Caki2 (cell line): ENCODE data around the gene ARL3. TPM values are rescaled to one million over a fixed set of nuclear protein-coding genes. Genes with fewer than 3 reads are reported as not detected.
A peak's percentile ranks its signal among the peaks of the same experiment; 100 is the strongest.

Source experiments
- DNase-seq: peaks from one replicate; pipeline ENCODE4 v3.0.0-alpha.2; 2015; ENCODE audit warnings: low read depth
- in situ Hi-C: cut with HindIII; loops from 2 replicates; pipeline ENCODE4 v1.10.0; 2016; ENCODE audit warnings: low sequenced_read_pairs, low pct_unique_long_range_greater_than_20kb, mixed read lengths
- total RNA-seq: library from RNA; depleted of rRNA; stranded (reverse); fragments of >200 nt; shearing (Covaris generic); gene quantifications from 2 replicates; pipeline ENCODE4 v1.2.3, GENCODE V29; 2014; ENCODE audit warnings: low replicate concordance

ARL3 gene
- total RNA-seq, 1 experiment from 2014 or later, result 14.3 TPM

- in situ Hi-C loops, result no loop called here
Measured at GRCh38 chr10:102648269-102648888, 65.8 kb downstream of the ARL3 start.

DNA sequence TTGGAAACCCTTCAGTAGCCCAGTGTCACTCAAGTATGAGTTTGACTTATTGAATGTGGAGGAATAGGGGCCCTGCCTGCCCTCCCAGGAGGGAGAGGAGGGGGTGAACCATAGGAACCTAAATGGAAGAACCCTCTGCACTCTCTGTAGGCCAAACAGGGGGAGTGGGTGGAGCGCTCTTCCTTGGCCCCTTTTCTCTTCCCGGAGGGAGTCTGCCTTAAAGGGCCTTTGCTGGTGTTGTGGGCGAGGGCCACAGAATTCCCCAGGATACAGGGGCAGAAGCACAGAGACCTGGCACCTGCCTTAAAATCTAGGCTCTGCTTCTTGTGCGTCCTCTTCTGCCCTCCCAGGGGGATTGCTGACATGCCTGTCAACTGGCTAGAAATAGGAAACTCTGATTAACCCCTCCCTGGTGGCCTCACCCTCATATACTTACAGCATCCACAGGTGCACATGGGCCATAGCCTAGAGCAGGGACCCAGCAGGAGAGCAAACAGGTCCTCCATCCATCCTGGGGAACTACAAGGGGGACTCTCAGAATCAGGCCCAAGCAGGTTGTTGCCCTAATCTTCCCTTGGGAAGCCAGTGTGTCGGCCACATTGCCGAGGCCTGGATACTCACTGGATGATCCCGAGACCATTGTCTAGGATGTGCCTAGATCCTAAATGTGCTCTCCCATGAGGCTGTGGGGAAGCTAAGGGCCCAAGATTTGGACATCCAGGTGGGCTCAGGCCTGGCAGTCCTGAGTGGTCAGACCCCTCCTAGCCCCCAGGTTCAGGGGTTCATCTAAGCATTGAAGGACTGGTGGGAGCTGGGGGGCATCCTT, 66.5 kb downstream of the ARL3 start:
- no peak for DNase-seq
- in situ Hi-C loops, result no loop called here

More at GRCh38 chr10:102648269-102648888, 65.8 kb downstream of the ARL3 start:
- DNase-seq, result no peak

DNA sequence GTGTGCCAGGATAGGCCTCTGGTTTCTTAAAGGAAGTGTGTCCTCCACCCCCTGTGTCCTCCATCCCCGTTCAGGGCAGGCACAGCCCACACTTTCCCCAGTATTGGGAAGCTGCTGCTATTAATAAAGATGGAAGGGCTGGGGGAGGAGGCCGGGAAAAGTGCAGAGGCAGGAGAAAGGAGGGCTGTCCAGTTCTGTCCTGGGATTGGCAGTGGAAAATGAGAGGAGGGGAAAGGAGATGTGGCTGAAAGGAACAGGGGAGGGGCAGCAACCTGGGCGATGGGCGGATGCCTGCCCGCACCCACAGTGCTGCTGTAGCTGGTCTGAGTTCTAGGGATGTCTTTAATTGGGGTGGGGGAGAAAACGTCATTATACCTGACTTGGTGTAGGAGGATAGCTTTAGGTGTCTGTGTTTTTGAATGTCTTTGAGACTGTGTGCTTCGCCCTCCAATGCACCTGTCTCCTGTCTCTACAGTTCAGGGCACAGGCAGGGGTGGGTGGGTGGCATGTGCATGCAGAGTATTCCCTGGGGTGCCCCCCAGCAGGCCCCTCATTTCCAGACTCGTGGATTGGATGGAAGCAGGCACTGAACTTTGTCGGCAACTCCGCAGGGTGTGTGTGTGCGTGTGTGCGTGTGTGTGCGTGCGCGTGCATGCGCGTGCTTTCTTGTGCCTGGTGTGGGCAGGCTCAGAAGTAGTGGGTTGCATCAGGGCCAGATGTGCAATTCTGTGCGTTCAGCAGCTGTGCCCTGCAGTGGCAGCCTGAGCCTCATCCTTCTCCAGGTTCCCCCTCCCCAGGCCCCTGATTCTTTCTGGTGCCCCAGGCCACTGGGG, 67.4 kb downstream of the ARL3 start:
- in situ Hi-C loops, result no loop called here

DNA sequence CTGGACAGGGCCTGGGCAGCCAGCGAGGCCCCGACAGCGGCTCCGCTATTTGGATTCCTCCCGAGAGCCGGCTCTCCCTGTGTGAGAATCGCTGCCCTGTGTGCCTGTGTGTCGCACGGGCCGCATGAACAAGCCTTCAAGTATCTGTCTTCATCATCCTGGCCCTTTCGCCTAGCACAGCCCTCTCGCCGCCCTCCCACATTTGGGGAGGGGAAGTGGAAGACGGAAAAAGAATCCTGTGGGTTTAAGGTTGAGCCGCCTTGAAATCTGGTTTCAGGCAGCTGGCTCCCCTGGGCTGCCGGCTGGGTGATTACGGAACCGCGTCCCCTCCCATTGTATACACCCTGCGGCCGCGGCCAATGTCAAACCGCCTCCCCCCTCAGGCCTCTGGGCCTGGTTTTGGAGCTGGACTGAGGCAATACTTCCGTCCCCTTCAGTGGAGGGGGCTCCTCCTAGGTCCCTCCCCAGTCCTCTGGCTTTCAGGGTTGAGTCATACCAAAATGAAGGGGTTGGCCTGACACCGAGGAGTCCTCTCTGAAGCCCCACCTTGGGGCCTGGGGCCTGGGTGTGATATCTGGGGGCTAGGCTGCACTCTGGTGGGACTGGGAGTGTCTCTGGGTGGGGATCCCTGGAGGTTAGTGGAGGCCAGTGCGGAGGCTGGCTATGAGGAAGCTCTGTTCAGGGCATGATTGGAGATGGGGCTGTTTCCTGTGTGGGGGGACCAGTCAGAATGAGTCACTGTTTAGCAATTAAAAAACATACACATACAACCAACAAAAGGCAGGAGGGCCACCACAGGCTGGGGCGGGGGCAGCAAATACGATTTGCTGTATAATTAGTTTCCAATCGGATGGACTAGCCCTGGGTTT, 68.2 kb downstream of the ARL3 start:
- in situ Hi-C loops, result no loop called here
- peak; percentile 81 for DNase-seq

More for the DNA sequence above, 67.4 kb downstream of the ARL3 start:
- DNase-seq, result peak; percentile 81

- peak; percentile 87 for DNase-seq
- in situ Hi-C loops, result no loop called here
Measured at GRCh38 chr10:102645388-102645740, 68.8 kb downstream of the ARL3 start.

DNA sequence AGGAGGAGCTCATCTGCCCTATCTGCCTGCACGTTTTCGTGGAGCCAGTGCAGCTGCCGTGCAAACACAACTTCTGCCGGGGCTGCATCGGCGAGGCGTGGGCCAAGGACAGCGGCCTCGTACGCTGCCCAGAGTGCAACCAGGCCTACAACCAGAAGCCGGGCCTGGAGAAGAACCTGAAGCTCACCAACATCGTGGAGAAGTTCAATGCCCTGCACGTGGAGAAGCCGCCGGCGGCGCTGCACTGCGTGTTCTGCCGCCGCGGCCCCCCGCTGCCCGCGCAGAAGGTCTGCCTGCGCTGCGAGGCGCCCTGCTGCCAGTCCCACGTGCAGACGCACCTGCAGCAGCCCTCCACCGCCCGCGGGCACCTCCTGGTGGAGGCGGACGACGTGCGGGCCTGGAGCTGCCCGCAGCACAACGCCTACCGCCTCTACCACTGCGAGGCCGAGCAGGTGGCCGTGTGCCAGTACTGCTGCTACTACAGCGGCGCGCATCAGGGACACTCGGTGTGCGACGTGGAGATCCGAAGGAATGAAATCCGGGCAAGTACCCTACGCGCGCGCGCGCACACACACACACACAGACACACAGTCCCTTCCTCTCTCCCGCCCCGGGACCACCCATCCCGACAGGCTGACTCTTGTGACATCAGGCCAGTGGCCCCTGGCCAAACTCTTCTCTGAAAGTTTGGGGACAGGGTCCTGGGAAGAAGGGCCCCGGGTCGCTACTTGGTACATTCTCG, 69.4 kb downstream of the ARL3 start:
- in situ Hi-C loops, result no loop called here
- DNase-seq, result peak; percentile 76

- peak; percentile 56 for DNase-seq
- in situ Hi-C loops, result no loop called here
Measured at GRCh38 chr10:102644066-102644645, 70.0 kb downstream of the ARL3 start, which contains the start of gene TRIM8. TSS of gene TRIM8 (plus strand) at chr10:102644479. CDS start at chr10:102644618, 139 bp downstream.

GRCh38 chr10:102643336-102644065, 70.7 kb downstream of the ARL3 start:
- peak; percentile 83 for DNase-seq
- in situ Hi-C loops, result no loop called here

DNA sequence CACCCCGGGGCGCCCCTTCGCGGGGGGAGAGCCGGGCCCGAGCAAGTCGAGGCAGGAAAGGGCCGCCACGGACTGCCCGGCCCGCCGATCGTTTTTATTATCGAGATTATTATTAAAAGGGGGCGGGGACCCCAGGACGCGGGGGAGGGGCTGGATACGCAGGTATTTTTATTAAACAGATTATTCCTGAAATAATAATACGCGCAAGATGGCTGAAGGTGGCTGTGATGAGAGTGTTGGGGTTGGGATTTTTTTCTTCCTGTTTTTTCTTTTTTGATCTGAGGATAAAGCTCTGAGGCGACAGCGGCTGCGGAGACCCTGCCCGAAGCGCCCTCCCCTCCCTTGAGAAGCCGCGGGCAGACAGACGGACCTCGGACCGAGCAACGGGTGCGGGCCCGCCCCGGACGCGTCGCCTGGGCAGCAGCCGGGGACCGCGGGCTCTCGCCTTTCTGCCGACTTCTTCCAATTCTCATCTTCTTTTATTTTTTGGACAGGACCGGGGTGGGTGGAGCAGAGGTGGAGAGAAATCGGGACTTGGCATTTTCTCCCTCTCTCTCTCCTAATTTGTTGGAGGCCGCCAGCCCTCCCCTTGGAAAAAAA, 71.4 kb downstream of the ARL3 start:
- in situ Hi-C loops, result no loop called here
- DNase-seq, result peak; percentile 74

GRCh38 chr10:102641880-102642735, 72.1 kb downstream of the ARL3 start:
- in situ Hi-C loops, result no loop called here
- peak; percentile 96 for DNase-seq

GRCh38 chr10:102641402-102641801, 72.8 kb downstream of the ARL3 start:
- no peak for DNase-seq
- in situ Hi-C loops, result no loop called here

GRCh38 chr10:102639537-102639936, 74.7 kb downstream of the ARL3 start:
- no peak for DNase-seq
- in situ Hi-C loops, result no loop called here

GRCh38 chr10:102635377-102635776, 78.8 kb downstream of the ARL3 start:
- no peak for DNase-seq
- in situ Hi-C loops, result no loop called here

DNA sequence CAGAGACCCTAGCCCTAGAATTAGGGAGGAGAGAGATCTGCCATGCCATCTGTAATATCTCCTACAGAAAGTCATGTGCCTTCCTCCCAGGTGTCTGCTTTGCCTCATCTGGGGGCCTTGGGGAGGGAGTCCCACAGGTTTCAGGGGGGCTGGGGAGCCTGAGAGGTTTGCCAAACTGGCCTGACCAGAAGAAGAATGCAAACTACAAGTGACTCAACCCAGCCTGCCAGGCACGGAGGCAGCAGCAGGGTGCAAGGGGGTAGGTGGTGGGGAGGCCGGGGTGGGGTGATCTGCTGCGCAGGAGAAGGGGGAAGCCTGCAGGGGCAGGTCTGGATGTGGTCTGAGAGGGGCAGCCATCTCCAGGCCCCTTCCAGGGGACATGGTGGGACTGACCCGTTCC, 79.5 kb downstream of the ARL3 start:
- in situ Hi-C loops, result no loop called here
- no peak for DNase-seq

DNA sequence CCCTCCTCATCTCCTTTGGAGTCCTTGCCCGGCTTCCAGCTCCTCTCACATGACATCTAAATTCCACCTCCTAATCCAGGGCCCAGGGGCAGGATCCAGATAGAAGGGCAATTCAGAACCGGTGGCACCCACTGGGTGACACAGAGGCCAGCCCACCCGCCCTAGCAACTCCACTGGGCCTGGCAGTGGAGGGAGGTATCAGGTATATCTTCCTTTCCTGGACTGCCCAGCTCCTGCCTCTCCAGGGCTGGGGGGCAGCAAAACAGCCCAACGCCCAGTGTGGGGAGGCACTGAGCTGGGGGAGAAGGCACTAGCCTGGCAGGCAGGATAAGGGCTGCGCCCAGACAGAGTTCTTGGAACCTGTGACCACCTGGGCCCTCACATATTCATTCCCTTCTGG, 80.3 kb downstream of the ARL3 start:
- in situ Hi-C loops, result no loop called here
- DNase-seq, result no peak
